IMR-90 (cell line): ENCODE measurements around the gene LMBR1L.

Experiments used
- BHLHE40 ChIP-seq: fragments of 150-350 bp; IDR thresholded peaks from 2 replicates; pipeline ENCODE4 v1.6.1; 2016; ENCODE audit warnings: mild to moderate bottlenecking, low read depth, low read length
- FOS ChIP-seq: fragments of 150-350 bp; IDR thresholded peaks from 2 replicates; pipeline ENCODE4 v1.6.1; 2016; ENCODE audit warnings: low read depth, low read length
- MAFK ChIP-seq: IDR thresholded peaks from 2 replicates; pipeline ENCODE4 v1.6.1; 2012; ENCODE audit warnings: low read depth, low read length, improper control_type of control experiment
- MXI1 ChIP-seq: IDR thresholded peaks from 2 replicates; pipeline ENCODE4 v1.6.1; 2012; ENCODE audit warnings: low read depth, mild to moderate bottlenecking, low read length, moderate library complexity, borderline replicate concordance
- POLR2A ChIP-seq: IDR thresholded peaks from 2 replicates; pipeline ENCODE4 v1.6.1; 2012; ENCODE audit warnings: mild to moderate bottlenecking, low read depth, low read length
- RFX5 ChIP-seq: IDR thresholded peaks from 2 replicates; pipeline ENCODE4 v1.8.0; 2012; ENCODE audit warnings: low read depth, mild to moderate bottlenecking, low read length, moderate library complexity
- SMC3 ChIP-seq: fragments of 150-350 bp; IDR thresholded peaks from 2 replicates; pipeline ENCODE4 v1.6.1; 2016; ENCODE audit warnings: low read depth, mild to moderate bottlenecking, antibody characterized with exemption, low read length, moderate library complexity
- TF ChIP-seq, protein P1 (sequence below): fragments of 150-350 bp; IDR thresholded peaks from 2 replicates; pipeline ENCODE4 v1.6.1; 2017; ENCODE audit warnings: mild to moderate bottlenecking, antibody characterized with exemption, low read length, low read depth
- TF ChIP-seq, protein P2 (sequence below): conservative IDR thresholded peaks from 2 replicates; pipeline ENCODE4 v1.5.1; 2012; ENCODE audit warnings: mild to moderate bottlenecking, low read depth, low read length, improper control_type of control experiment

DNA sequence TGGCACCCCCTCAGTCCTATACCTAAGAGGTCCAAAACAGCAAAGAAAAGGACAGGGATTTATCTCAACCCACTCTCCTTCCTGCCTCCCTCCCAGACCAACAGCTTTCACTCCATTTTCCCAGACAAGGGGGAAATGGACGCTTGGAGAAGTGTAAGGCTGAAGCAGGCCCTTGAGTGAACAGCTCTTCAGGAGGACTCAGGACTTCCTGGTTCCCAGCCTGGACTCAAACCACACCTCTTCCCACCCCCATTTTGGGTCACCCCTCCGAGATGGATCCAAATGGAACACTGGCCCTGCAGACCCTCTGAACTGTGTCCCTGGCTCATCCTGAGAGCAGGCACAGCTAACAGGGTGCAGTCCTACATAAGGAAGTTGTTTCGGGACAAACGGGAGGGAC is 52.8 kb downstream of the LMBR1L start:
- no peak for TF ChIP-seq FOS
- TF ChIP-seq POLR2A: no peak
- TF ChIP-seq, protein P1, sequence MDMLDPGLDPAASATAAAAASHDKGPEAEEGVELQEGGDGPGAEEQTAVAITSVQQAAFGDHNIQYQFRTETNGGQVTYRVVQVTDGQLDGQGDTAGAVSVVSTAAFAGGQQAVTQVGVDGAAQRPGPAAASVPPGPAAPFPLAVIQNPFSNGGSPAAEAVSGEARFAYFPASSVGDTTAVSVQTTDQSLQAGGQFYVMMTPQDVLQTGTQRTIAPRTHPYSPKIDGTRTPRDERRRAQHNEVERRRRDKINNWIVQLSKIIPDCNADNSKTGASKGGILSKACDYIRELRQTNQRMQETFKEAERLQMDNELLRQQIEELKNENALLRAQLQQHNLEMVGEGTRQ: no peak
- TF ChIP-seq, protein P2, sequence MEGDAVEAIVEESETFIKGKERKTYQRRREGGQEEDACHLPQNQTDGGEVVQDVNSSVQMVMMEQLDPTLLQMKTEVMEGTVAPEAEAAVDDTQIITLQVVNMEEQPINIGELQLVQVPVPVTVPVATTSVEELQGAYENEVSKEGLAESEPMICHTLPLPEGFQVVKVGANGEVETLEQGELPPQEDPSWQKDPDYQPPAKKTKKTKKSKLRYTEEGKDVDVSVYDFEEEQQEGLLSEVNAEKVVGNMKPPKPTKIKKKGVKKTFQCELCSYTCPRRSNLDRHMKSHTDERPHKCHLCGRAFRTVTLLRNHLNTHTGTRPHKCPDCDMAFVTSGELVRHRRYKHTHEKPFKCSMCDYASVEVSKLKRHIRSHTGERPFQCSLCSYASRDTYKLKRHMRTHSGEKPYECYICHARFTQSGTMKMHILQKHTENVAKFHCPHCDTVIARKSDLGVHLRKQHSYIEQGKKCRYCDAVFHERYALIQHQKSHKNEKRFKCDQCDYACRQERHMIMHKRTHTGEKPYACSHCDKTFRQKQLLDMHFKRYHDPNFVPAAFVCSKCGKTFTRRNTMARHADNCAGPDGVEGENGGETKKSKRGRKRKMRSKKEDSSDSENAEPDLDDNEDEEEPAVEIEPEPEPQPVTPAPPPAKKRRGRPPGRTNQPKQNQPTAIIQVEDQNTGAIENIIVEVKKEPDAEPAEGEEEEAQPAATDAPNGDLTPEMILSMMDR: no peak
- no peak for TF ChIP-seq MAFK
- TF ChIP-seq RFX5: no peak
- no peak for TF ChIP-seq SMC3
- TF ChIP-seq MXI1: no peak
- no peak for TF ChIP-seq BHLHE40
